PC-3 (cell line): ENCODE data around the gene RND3.

Source experiments
- CTCF ChIP-seq: fragments of 300-600 bp; sonication (generic); conservative IDR thresholded peaks from 2 replicates; pipeline ENCODE4 v1.5.1; 2017; ENCODE audit warnings: antibody characterized with exemption, low read depth, mild to moderate bottlenecking, low read length
- EZH2 ChIP-seq: fragments of 300-600 bp; sonication (generic); IDR thresholded peaks from one replicate; pipeline ENCODE4 v1.6.1; 2017; ENCODE audit warnings: antibody characterized with exemption, mild to moderate bottlenecking, low read length; ENCODE audit not compliant: unreplicated experiment
- EZH2phosphoT487 ChIP-seq: fragments of 300-600 bp; sonication (generic); IDR thresholded peaks from 2 replicates; pipeline ENCODE4 v1.6.1; 2018; ENCODE audit warnings: mild to moderate bottlenecking, antibody characterized with exemption, low read length, borderline replicate concordance

- TF ChIP-seq CTCF (no peak), EZH2 (no peak), EZH2phosphoT487 (no peak)
Measured at GRCh38 chr2:150508497-150509137, 21.1 kb upstream of the RND3 start.
